Mammary epithelial cell (primary cell): ENCODE data around the gene OR8D2.

Experiments used
- EZH2 ChIP-seq: IDR thresholded peaks from 2 replicates; pipeline ENCODE4 v1.6.1; 2012; ENCODE audit warnings: low read length, inconsistent platforms, borderline replicate concordance
- TF ChIP-seq, protein P1 (sequence below), 2 donors: IDR thresholded peaks in 1 of 2; conservative IDR thresholded peaks in 1 of 2; 2 replicates each; pipeline ENCODE4 v1.5.1; 2011 to 2012; ENCODE audit warnings: inconsistent platforms in 2 of 2, low read length in 2 of 2, mild to moderate bottlenecking in 2 of 2, control low read depth in 1 of 2, low read depth in 1 of 2; ENCODE audit not compliant: insufficient read depth in 1 of 2; ENCODE audit errors: extremely low read depth in 1 of 2

DNA sequence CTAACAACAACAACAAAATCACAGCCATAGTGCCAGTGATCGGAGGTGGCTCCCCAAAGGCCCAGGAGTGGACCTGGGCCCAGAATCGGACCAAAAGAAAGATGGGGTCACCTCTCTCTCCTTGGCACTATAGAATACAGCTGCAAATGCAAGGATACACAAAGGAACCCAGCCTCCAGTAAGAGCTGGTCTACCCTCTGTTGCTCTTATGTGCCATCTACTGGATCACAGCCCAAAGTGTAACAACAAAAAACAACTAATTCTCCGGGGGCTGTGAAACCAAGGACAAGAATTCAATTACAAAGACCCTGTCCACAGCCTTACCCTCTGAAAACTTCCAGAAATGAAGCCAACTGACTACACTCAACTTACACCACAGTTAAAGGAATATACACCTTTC is 42.2 kb downstream of the OR8D2 start:
- TF ChIP-seq, protein P1, sequence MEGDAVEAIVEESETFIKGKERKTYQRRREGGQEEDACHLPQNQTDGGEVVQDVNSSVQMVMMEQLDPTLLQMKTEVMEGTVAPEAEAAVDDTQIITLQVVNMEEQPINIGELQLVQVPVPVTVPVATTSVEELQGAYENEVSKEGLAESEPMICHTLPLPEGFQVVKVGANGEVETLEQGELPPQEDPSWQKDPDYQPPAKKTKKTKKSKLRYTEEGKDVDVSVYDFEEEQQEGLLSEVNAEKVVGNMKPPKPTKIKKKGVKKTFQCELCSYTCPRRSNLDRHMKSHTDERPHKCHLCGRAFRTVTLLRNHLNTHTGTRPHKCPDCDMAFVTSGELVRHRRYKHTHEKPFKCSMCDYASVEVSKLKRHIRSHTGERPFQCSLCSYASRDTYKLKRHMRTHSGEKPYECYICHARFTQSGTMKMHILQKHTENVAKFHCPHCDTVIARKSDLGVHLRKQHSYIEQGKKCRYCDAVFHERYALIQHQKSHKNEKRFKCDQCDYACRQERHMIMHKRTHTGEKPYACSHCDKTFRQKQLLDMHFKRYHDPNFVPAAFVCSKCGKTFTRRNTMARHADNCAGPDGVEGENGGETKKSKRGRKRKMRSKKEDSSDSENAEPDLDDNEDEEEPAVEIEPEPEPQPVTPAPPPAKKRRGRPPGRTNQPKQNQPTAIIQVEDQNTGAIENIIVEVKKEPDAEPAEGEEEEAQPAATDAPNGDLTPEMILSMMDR (conservative IDR thresholded peaks at IDR 0.05 in 1 of 2, IDR thresholded peaks at IDR 0.05 in 1 of 2; ENCODE audit: extremely low read depth in 1 of 2, insufficient read depth in 1 of 2, low read depth in 1 of 2, low read length in 2 of 2) = peak in 1 of 2 donors; percentile 36
- no peak for TF ChIP-seq EZH2
